HCT116 (cell line): ENCODE data around the gene PHF5A.

Experiments
- EGR1 ChIP-seq: IDR thresholded peaks from 2 replicates; pipeline ENCODE4 v1.6.1; 2012; ENCODE audit warnings: low read depth
- EZH2 ChIP-seq: fragments of 200-600 bp; sonication (generic); IDR thresholded peaks from 2 replicates; pipeline ENCODE4 v1.6.1; 2017; ENCODE audit warnings: antibody characterized with exemption, mixed run types
- EZH2phosphoT487 ChIP-seq: fragments of 200-600 bp; IDR thresholded peaks from 2 replicates; pipeline ENCODE4 v1.6.1; 2018; ENCODE audit warnings: antibody characterized with exemption, borderline replicate concordance
- FOSL1 ChIP-seq: IDR thresholded peaks from 2 replicates; pipeline ENCODE4 v1.6.1; 2012; ENCODE audit warnings: low read depth
- ZNF274 ChIP-seq: fragments of 200-500 bp; sonication (Bioruptor generic); IDR thresholded peaks from 2 replicates; pipeline ENCODE4 v1.6.1; 2014; ENCODE audit warnings: mild to moderate bottlenecking, low read depth, low read length, inconsistent platforms
- TF ChIP-seq, protein P1 (sequence below), 3 experiments: fragments of 200-600 bp in 1 of 3; sonication (generic) in 1 of 3; IDR thresholded peaks in 2 of 3; conservative IDR thresholded peaks in 1 of 3; 2 replicates each; pipeline ENCODE4 v1.5.1; 2012 to 2017; ENCODE audit warnings: low read depth in 2 of 3, low read length in 2 of 3, antibody characterized with exemption in 1 of 3, borderline replicate concordance in 1 of 3, control low read depth in 1 of 3, mild to moderate bottlenecking in 1 of 3, mixed read lengths in 1 of 3, mixed run types in 1 of 3, moderate library complexity in 1 of 3; ENCODE audit not compliant: insufficient read depth in 1 of 3
- TF ChIP-seq, protein P2 (sequence below): IDR thresholded peaks from 2 replicates; pipeline ENCODE4 v1.6.1; 2012

DNA sequence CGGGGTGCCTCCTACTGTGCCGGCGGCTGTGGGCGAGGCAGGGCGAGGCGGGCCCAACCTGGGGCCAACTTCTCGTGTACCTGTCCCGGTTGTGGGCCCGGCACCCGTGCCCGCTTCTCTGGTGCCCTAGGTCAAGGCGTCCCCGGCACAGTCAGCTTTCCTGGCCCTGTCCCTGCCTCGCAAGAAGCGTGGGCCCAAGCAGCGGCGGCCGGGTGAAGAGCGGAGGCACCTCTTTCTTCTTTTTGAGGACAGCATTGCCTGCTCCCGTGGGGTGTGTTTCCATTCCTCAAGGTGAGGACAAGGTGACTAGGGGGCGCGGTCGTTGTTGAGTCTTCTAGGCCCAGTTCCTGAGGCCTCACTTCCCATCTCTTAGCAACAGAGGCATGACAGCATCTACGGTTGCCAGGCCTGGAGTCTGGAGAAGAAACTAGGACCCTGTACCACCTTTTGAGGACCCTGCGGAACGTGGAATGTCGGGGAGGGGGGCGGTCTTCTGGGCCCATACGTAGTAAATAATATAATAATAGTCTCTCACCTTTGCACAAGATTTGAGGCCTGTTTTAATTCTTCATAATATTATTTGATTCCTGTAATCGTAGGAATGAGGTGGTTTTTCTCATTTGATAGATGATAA is 843 bp upstream of the PHF5A start:
- TF ChIP-seq, protein P1, sequence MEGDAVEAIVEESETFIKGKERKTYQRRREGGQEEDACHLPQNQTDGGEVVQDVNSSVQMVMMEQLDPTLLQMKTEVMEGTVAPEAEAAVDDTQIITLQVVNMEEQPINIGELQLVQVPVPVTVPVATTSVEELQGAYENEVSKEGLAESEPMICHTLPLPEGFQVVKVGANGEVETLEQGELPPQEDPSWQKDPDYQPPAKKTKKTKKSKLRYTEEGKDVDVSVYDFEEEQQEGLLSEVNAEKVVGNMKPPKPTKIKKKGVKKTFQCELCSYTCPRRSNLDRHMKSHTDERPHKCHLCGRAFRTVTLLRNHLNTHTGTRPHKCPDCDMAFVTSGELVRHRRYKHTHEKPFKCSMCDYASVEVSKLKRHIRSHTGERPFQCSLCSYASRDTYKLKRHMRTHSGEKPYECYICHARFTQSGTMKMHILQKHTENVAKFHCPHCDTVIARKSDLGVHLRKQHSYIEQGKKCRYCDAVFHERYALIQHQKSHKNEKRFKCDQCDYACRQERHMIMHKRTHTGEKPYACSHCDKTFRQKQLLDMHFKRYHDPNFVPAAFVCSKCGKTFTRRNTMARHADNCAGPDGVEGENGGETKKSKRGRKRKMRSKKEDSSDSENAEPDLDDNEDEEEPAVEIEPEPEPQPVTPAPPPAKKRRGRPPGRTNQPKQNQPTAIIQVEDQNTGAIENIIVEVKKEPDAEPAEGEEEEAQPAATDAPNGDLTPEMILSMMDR (IDR thresholded peaks at IDR 0.05 in 2 of 3, conservative IDR thresholded peaks at IDR 0.05 in 1 of 3; ENCODE audit: borderline replicate concordance in 1 of 3, insufficient read depth in 1 of 3, low read depth in 2 of 3, low read length in 2 of 3), result no peak
- TF ChIP-seq, protein P2, sequence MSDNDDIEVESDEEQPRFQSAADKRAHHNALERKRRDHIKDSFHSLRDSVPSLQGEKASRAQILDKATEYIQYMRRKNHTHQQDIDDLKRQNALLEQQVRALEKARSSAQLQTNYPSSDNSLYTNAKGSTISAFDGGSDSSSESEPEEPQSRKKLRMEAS, result no peak
- TF ChIP-seq FOSL1, result no peak
- no peak for TF ChIP-seq ZNF274
- TF ChIP-seq EZH2phosphoT487, result no peak
- no peak for TF ChIP-seq EGR1
- TF ChIP-seq EZH2, result no peak
